ENCODE results near the gene MAMDC4. TPM values are rescaled to one million over a fixed set of nuclear protein-coding genes. Genes with fewer than 3 reads are reported as not detected.

Gene MAMDC4
- total and polyA plus RNA-seq, 8 donors = 1.1 to 317 (median 4.5) TPM

- H3K4me3 ChIP-seq = no peak overlapping the region
- H3K27me3 ChIP-seq = no peaks in the 10 kb centered on the region
- H3K36me3 ChIP-seq = peaks cover 8 to 12% (median 10%) of the 10 kb centered on the region in 4 donors
- intact Hi-C loops (cut with DNase I; ENCODE audit: low total_unique reads) = loop anchor here (10.0 kb wide), 1 partner anchor 91 kb away; the partner anchor contains the start of genes C8G and FBXW5
- peak in 1 of 2 donors; percentile 35 for DNase-seq
- no peaks in the 10 kb centered on the region for H3K9me3 ChIP-seq
- peak overlapping the region in 1 of 5 donors; percentile 5 for H3K27ac ChIP-seq
- TF ChIP-seq CTCF (IDR thresholded peaks at IDR 0.05) = no peak
- TF ChIP-seq EP300 (IDR thresholded peaks at IDR 0.05) = no peak
- peaks cover 33 to 82% (median 73%) of the 10 kb centered on the region in 4 donors for H3K4me1 ChIP-seq
- 65 to 83% (median 70%) methylated on average over 10 to 30 of the region's 30 CpGs for WGBS, 5 donors
Observed at GRCh38 chr9:136854113-136854841, 2.1 kb downstream of the MAMDC4 start.

GRCh38 chr9:136854842-136855460 is 2.8 kb downstream of the MAMDC4 start:
- DNase-seq = peak in 1 of 2 donors; percentile 26
- H3K9me3 ChIP-seq = no peaks in the 10 kb centered on the region
- TF ChIP-seq POLR2AphosphoS5 (IDR thresholded peaks at IDR 0.05) = no peak
- no peak for TF ChIP-seq POLR2A (IDR thresholded peaks at IDR 0.05)
- no peak for TF ChIP-seq EP300 (IDR thresholded peaks at IDR 0.05)
- TF ChIP-seq CTCF (IDR thresholded peaks at IDR 0.05) = no peak
- no peak overlapping the region for H3K4me3 ChIP-seq
- H3K27me3 ChIP-seq = no peaks in the 10 kb centered on the region
- intact Hi-C loops (cut with DNase I; ENCODE audit: low total_unique reads) = loop anchor here (10.0 kb wide), 1 partner anchor 90 kb away; the partner anchor contains the start of genes C8G and FBXW5
- 77 to 79% (median 78%) methylated on average over 6 to 23 of the region's 23 CpGs for WGBS, 5 donors
- peaks cover 37 to 84% (median 76%) of the 10 kb centered on the region in 4 donors for H3K4me1 ChIP-seq
- H3K27ac ChIP-seq = no peak overlapping the region
- peaks cover 8 to 14% (median 11%) of the 10 kb centered on the region in 4 donors for H3K36me3 ChIP-seq

DNA sequence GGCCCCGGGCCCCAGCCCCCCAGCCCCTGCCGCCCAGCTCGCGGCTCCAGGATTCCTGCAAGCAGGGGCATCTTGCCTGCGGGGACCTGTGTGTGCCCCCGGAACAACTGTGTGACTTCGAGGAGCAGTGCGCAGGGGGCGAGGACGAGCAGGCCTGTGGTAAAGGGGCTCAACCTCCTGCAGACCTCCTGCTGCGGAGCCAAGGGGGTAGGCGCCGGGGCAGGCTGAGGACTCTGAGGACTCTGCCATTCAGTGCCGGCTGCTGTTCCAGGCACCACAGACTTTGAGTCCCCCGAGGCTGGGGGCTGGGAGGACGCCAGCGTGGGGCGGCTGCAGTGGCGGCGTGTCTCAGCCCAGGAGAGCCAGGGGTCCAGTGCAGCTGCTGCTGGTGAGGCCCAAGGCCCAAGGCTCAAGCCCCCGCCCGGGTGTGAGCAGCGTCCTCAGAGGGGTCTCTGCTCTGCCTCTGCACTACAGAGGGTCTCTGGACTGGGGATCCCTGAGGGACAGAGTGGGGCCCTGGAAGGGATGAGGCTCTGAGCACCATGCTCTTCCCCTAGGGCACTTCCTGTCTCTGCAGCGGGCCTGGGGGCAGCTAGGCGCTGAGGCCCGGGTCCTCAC is 3.4 kb downstream of the MAMDC4 start:
- DNase-seq = peak in 1 of 2 donors; percentile 7
- 76 to 87% (median 82%) methylated on average over 20 to 26 of the region's 26 CpGs for WGBS, 5 donors
- Histone ChIP-seq H3K9me3 (no peaks in the 10 kb centered on the region), H3K4me3 (no peak overlapping the region), H3K27ac (no peak overlapping the region), H3K27me3 (no peaks in the 10 kb centered on the region), H3K36me3 (peaks cover 8 to 18% (median 11%) of the 10 kb centered on the region in 4 donors), H3K4me1 (peaks cover 35 to 84% (median 74%) of the 10 kb centered on the region in 4 donors)
- intact Hi-C loops (cut with DNase I; ENCODE audit: low total_unique reads) = loop anchor here (10.0 kb wide), 1 partner anchor 89 kb away; the partner anchor contains the start of genes C8G and FBXW5
- no peak for TF ChIP-seq POLR2AphosphoS5 (IDR thresholded peaks at IDR 0.05)
- TF ChIP-seq EP300 (IDR thresholded peaks at IDR 0.05) = no peak
- TF ChIP-seq CTCF (IDR thresholded peaks at IDR 0.05) = no peak
- no peak for TF ChIP-seq POLR2A (IDR thresholded peaks at IDR 0.05)

- Histone ChIP-seq H3K27ac (no peak overlapping the region), H3K4me1 (peaks cover 40 to 84% (median 74%) of the 10 kb centered on the region in 4 donors), H3K9me3 (no peaks in the 10 kb centered on the region), H3K4me3 (no peak overlapping the region), H3K36me3 (peaks cover 10 to 18% (median 12%) of the 10 kb centered on the region in 4 donors), H3K27me3 (no peaks in the 10 kb centered on the region)
- TF ChIP-seq EP300 (IDR thresholded peaks at IDR 0.05) = no peak
- TF ChIP-seq CTCF (IDR thresholded peaks at IDR 0.05) = no peak
- TF ChIP-seq POLR2A (IDR thresholded peaks at IDR 0.05) = no peak
- TF ChIP-seq POLR2AphosphoS5 (IDR thresholded peaks at IDR 0.05) = no peak
- WGBS, 5 donors = 56 to 65% (median 62%) methylated on average over 1 to 15 of the region's 15 CpGs
- intact Hi-C loops (cut with DNase I; ENCODE audit: low total_unique reads) = loop anchor here (10.0 kb wide), 1 partner anchor 89 kb away; the partner anchor contains the start of genes C8G and FBXW5
- peak; percentile 9 to 24 for DNase-seq
Observed at GRCh38 chr9:136856079-136856476, 3.9 kb downstream of the MAMDC4 start.
